Fibroblast of mammary gland (primary cell): Measurements from ENCODE around the gene ILDR2.

Source experiments
- DNase-seq: peaks from one replicate; pipeline ENCODE4 v3.0.0-alpha.2; 2010; ENCODE audit warnings: low read depth
- H3K4me3 ChIP-seq: 2 replicates; pipeline ENCODE4 v1.5.1; 2011; ENCODE audit warnings: low read depth, mild to moderate bottlenecking, low read length, moderate library complexity; ENCODE audit not compliant: control insufficient read depth
- CTCF ChIP-seq: conservative IDR thresholded peaks from 2 replicates; pipeline ENCODE4 v1.5.1; 2011; ENCODE audit warnings: low read depth, low read length, inconsistent platforms; ENCODE audit not compliant: control insufficient read depth, insufficient read depth

ILDR2 gene

GRCh38 chr1:166953491-166953890 is 21.8 kb downstream of the ILDR2 start:
- DNase-seq = no peak
- H3K4me3 ChIP-seq = no peak overlapping the region
- TF ChIP-seq CTCF = no peak

GRCh38 chr1:166952002-166952746 is 23.2 kb downstream of the ILDR2 start:
- H3K4me3 ChIP-seq = no peak overlapping the region
- TF ChIP-seq CTCF = no peak
- DNase-seq = peak; percentile 40

- no peak for DNase-seq
- TF ChIP-seq CTCF = no peak
- H3K4me3 ChIP-seq = no peak overlapping the region
These were observed 24.3 kb downstream of the ILDR2 start for GRCh38 chr1:166951050-166951449.

GRCh38 chr1:166950156-166950555 is 25.2 kb downstream of the ILDR2 start:
- TF ChIP-seq CTCF = no peak

GRCh38 chr1:166948856-166949350 is 26.4 kb downstream of the ILDR2 start:
- TF ChIP-seq CTCF = no peak
- H3K4me3 ChIP-seq = no peak overlapping the region
- DNase-seq = no peak

More at GRCh38 chr1:166950156-166950555, 25.2 kb downstream of the ILDR2 start:
- H3K4me3 ChIP-seq = no peak overlapping the region
- DNase-seq = no peak

GRCh38 chr1:166947398-166948043 is 27.8 kb downstream of the ILDR2 start:
- no peak overlapping the region for H3K4me3 ChIP-seq
- DNase-seq = peak; percentile 23
- no peak for TF ChIP-seq CTCF
